PC-9 (cell line): ENCODE measurements around the gene RUBCN. TPM values are rescaled to one million over a fixed set of nuclear protein-coding genes. Genes with fewer than 3 reads are reported as not detected.
"Not testable (repeated sequence)": the region's sequence is repeated elsewhere in the genome, so short reads cannot be mapped to it uniquely, and the experiment has no call there.

Source experiments
- BruUV-seq: library from RNA; stranded (reverse); fragments of 400-500 nt; replicated peaks from 2 replicates; lab custom pipeline; 2021; lab: Mats Ljungman, UMichigan
- CTCF ChIA-PET: fragments of 300-600 bp; sonication (Branson Sonifier 250); formaldehyde crosslinking; loops from one replicate; lab custom pipeline; 2022; ENCODE audit warnings: antibody characterized with exemption; lab: Charles Lee
- POLR2A ChIA-PET: fragments of 300-600 bp; sonication (Branson Sonifier 250); formaldehyde crosslinking; loops from one replicate; lab custom pipeline; 2022; ENCODE audit warnings: antibody characterized with exemption; ENCODE audit not compliant: unreplicated experiment; lab: Charles Lee
- DNase-seq, 2 experiments: peaks; one replicate each; pipeline versions ENCODE4 v3.0.0 to v3.0.0-alpha.2; 2015 to 2022; ENCODE audit warnings: mixed read lengths in 1 of 2
- H2AFZ ChIP-seq: fragments of 200-600 bp; sonication (generic); 2 replicates; pipeline ENCODE4 v1.8.1; 2017; ENCODE audit warnings: antibody characterized with exemption
- H3F3A ChIP-seq: fragments of 200-600 bp; sonication (generic); 2 replicates; pipeline ENCODE4 v1.8.1; 2017; ENCODE audit warnings: antibody characterized with exemption, mild to moderate bottlenecking, low read depth; ENCODE audit not compliant: insufficient read depth
- H3K27ac ChIP-seq: fragments of 200-600 bp; sonication (generic); 2 replicates; pipeline ENCODE4 v1.6.1; 2016; ENCODE audit warnings: mixed run types
- H3K27me3 ChIP-seq: fragments of 200-600 bp; sonication (generic); 2 replicates; pipeline ENCODE4 v1.6.1; 2016; ENCODE audit warnings: low read depth, mixed run types; ENCODE audit not compliant: insufficient read depth
- H3K36me3 ChIP-seq: fragments of 200-600 bp; sonication (generic); 2 replicates; pipeline ENCODE4 v1.6.1; 2016; ENCODE audit warnings: low read depth, mixed run types
- H3K4me1 ChIP-seq: fragments of 200-600 bp; sonication (generic); replicated peaks from 2 replicates; pipeline ENCODE4 v1.6.1; 2016; ENCODE audit warnings: mixed run types; ENCODE audit not compliant: insufficient read depth
- H3K4me2 ChIP-seq: fragments of 200-600 bp; sonication (generic); 2 replicates; pipeline ENCODE4 v1.6.1; 2017; ENCODE audit warnings: mixed run types
- H3K4me3 ChIP-seq: fragments of 200-600 bp; sonication (generic); 2 replicates; pipeline ENCODE4 v1.6.1; 2016; ENCODE audit warnings: mixed run types
- H3K79me2 ChIP-seq: fragments of 200-600 bp; sonication (generic); 2 replicates; pipeline ENCODE4 v1.6.1; 2017; ENCODE audit warnings: low read depth, mixed run types
- H3K9me2 ChIP-seq: fragments of 200-600 bp; sonication (generic); 2 replicates; pipeline ENCODE4 v1.8.1; 2017; ENCODE audit warnings: mild to moderate bottlenecking; ENCODE audit not compliant: insufficient read depth
- H3K9me3 ChIP-seq: fragments of 200-600 bp; sonication (generic); 2 replicates; pipeline ENCODE4 v1.8.1; 2016; ENCODE audit warnings: low read depth; ENCODE audit not compliant: insufficient read depth
- H4K20me1 ChIP-seq: fragments of 200-600 bp; sonication (generic); 2 replicates; pipeline ENCODE4 v1.8.1; 2017; ENCODE audit not compliant: insufficient read depth
- EZH2 ChIP-seq: fragments of 200-600 bp; sonication (generic); IDR thresholded peaks from 2 replicates; pipeline ENCODE4 v1.8.0; 2017; ENCODE audit warnings: antibody characterized with exemption, low read depth
- intact Hi-C: fragments of 100-400 bp; cut with micrococcal nuclease; formaldehyde crosslinking; loops from one replicate; pipeline ENCODE4 v1.10.0; 2022; ENCODE audit not compliant: unreplicated experiment
- total RNA-seq: library from RNA; stranded (reverse); gene quantifications from 2 replicates; pipeline ENCODE4 v1.2.3, GENCODE V29; 2021
- TF ChIP-seq, protein P1 (sequence below): fragments of 200-600 bp; sonication (generic); conservative IDR thresholded peaks from 2 replicates; pipeline ENCODE4 v1.6.1; 2017; ENCODE audit warnings: mixed run types, antibody characterized with exemption, mild to moderate bottlenecking, moderate library complexity

RUBCN gene
- total RNA-seq, 1 experiment from 2014 or later, result 34.2 TPM

- peak overlapping the region; percentile 84 for H2AFZ ChIP-seq
- H3K4me2 ChIP-seq, result peak overlapping the region; percentile 97
- no peak for TF ChIP-seq EZH2
- TF ChIP-seq, protein P1, sequence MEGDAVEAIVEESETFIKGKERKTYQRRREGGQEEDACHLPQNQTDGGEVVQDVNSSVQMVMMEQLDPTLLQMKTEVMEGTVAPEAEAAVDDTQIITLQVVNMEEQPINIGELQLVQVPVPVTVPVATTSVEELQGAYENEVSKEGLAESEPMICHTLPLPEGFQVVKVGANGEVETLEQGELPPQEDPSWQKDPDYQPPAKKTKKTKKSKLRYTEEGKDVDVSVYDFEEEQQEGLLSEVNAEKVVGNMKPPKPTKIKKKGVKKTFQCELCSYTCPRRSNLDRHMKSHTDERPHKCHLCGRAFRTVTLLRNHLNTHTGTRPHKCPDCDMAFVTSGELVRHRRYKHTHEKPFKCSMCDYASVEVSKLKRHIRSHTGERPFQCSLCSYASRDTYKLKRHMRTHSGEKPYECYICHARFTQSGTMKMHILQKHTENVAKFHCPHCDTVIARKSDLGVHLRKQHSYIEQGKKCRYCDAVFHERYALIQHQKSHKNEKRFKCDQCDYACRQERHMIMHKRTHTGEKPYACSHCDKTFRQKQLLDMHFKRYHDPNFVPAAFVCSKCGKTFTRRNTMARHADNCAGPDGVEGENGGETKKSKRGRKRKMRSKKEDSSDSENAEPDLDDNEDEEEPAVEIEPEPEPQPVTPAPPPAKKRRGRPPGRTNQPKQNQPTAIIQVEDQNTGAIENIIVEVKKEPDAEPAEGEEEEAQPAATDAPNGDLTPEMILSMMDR, result no peak
- no peaks in the 10 kb centered on the region for H4K20me1 ChIP-seq
- H3K4me1 ChIP-seq, result peaks cover 22% of the 10 kb centered on the region
- H3K27me3 ChIP-seq, result no peaks in the 10 kb centered on the region
- no peaks in the 10 kb centered on the region for H3K36me3 ChIP-seq
- DNase-seq, result peak in 1 of 2 experiments; percentile 36
- ChIA-PET CTCF (no interaction called here), POLR2A (interaction anchor here (0.5 to 0.7 kb wide), 5 partner anchors 17 to 484 kb away, joined by 3 to 9 read pairs (median 3); no protein-coding TSS in a partner anchor)
- no TSS peak for BruUV-seq
- intact Hi-C loops, result loop anchor here (1.0 kb wide), 1 partner anchor 24 kb away; no protein-coding TSS in a partner anchor
- H3K27ac ChIP-seq, result peak overlapping the region; percentile 60
- no peaks in the 10 kb centered on the region for H3K9me2 ChIP-seq
- peak overlapping the region; percentile 73 for H3K4me3 ChIP-seq
- H3K79me2 ChIP-seq, result peaks cover 20% of the 10 kb centered on the region
- H3K9me3 ChIP-seq, result no peaks in the 10 kb centered on the region
- H3F3A ChIP-seq, result peaks cover 13% of the 10 kb centered on the region
Measured at GRCh38 chr3:197736010-197736490, 654 bp downstream of the RUBCN start.

DNA sequence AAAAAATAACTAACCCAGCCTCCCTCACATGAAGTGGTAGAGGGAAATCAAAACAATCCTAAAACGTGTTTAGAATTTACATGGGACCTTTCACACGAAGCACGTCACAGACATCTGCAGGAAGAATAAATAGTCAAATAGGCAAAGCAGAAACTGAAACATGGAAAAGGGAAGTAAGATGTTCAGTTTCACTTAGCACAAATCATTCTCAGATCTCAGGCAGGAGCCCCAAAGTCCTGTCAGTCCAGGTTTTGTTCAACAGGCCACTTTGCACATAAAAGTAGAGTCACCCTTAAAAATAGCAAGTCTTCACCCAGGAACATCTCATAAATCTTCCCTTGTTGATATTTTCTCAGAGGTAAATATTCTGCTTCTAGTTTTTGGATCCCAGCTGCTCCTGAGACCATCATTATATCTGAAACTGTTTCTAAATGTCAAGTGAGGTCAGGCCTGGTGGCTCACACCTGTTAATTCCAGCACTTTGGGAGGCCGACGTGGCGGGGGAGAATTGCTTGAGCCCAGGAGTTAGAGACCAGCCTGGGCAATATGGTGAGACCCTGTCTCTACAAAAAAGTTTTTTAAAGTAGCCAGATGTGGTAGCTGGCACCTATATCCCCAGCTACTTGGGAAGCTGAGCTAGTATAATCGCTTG lies 1.9 kb downstream of the RUBCN start:
- POLR2A ChIA-PET, result interaction anchor here (0.5 kb wide), 1 partner anchor 19 kb away, joined by 3 read pairs; no protein-coding TSS in a partner anchor
- Histone ChIP-seq H3K4me2 (peak overlapping the region; percentile 97), H3K9me3 (no peaks in the 10 kb centered on the region), H3K27ac (no peak overlapping the region), H3K4me3 (no peak overlapping the region), H3F3A (peaks cover 19% of the 10 kb centered on the region), H3K27me3 (no peaks in the 10 kb centered on the region), H2AFZ (no peak overlapping the region), H3K9me2 (no peaks in the 10 kb centered on the region), H4K20me1 (no peaks in the 10 kb centered on the region), H3K79me2 (peaks cover 27% of the 10 kb centered on the region), H3K36me3 (no peaks in the 10 kb centered on the region), H3K4me1 (peaks cover 28% of the 10 kb centered on the region)
- CTCF ChIA-PET, result interaction anchor here (0.6 kb wide), 1 partner anchor 1207 kb away, joined by 3 read pairs; no protein-coding TSS in a partner anchor
- intact Hi-C loops, result no loop called here
- DNase-seq, result no peak
- no peak for TF ChIP-seq EZH2
- TF ChIP-seq, protein P1, result no peak
- no TSS peak for BruUV-seq

DNA sequence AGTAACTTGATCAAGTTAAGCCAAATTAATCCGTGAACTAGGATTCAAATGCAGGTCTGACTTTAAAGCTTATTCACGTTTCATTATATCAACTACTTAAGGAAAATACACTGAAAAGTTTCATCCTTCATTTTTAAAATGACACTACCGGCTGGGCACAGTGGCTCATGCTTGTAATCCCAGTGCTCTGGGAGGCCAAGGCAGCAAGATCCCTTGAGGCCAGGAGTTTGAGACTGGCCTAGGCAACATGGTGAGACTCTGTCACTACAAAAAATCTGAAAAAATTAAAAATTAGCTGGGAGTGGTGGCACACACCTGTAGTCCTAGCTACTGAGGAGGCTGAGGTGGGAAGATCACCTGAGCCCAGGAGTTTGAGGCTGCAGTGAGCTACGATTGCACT lies 3.7 kb downstream of the RUBCN start:
- Histone ChIP-seq H3K4me3 (no peak overlapping the region), H3K36me3 (no peaks in the 10 kb centered on the region), H3K4me1 (peaks cover 27% of the 10 kb centered on the region), H3F3A (peaks cover 18% of the 10 kb centered on the region), H3K27me3 (no peaks in the 10 kb centered on the region), H4K20me1 (no peaks in the 10 kb centered on the region), H3K9me2 (no peaks in the 10 kb centered on the region), H3K9me3 (no peaks in the 10 kb centered on the region), H3K79me2 (peaks cover 37% of the 10 kb centered on the region), H3K27ac (no peak overlapping the region), H2AFZ (no peak overlapping the region), H3K4me2 (no peak overlapping the region)
- intact Hi-C loops, result no loop called here
- no peak for DNase-seq
- ChIA-PET CTCF (interaction anchor here (0.6 kb wide), 1 partner anchor 24 kb away, joined by 3 read pairs; no protein-coding TSS in a partner anchor), POLR2A (no interaction called here)
- no TSS peak for BruUV-seq
- TF ChIP-seq, protein P1, result no peak
- no peak for TF ChIP-seq EZH2

DNA sequence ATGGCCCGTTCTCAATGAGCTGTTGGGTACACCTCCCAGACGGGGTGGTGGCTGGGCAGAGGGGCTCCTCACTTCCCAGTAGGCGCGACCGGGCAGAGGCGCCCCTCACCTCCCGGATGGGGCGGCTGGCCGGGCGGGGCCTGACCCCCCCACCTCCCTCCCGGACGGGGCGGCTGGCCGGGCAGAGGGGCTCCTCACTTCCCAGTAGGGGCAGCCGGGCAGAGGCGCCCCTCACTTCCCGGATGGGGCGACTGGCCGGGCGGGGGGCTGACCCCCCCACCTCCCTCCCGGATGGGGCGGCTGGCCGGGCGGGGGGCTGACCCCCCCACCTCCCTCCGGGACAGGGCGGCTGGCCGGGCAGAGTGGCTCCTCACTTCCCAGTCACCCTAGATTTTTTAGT lies 5.2 kb downstream of the RUBCN start:
- H3K27me3 ChIP-seq, DNase-seq, H4K20me1 ChIP-seq, H3K27ac ChIP-seq, H3K4me3 ChIP-seq, H3K9me2 ChIP-seq, H2AFZ ChIP-seq, BruUV-seq, H3K36me3 ChIP-seq, H3K9me3 ChIP-seq, CTCF ChIA-PET, intact Hi-C loops, POLR2A ChIA-PET, H3K4me2 ChIP-seq, H3F3A ChIP-seq: not testable (repeated sequence)
- Histone ChIP-seq H3K79me2 (peaks cover 39% of the 10 kb centered on the region), H3K4me1 (peaks cover 20% of the 10 kb centered on the region)

DNA sequence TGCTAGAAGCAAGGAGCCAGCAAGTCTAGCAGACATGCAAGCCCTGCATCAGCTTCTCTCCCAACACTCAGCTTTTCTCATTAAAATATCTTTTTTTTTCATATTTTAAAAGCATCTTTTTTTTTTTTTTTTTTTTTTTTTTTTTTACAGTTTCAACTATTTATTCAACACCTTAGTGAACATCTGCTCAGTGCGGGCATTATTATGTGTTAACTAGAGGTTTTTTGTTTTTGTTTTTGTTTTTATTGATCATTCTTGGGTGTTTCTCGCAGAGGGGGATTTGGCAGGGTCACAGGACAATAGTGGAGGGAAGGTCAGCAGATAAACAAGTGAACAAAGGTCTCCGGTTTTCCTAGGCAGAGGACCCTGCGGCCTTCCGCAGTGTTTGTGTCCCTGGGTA lies 5.9 kb downstream of the RUBCN start:
- H3F3A ChIP-seq, H4K20me1 ChIP-seq, POLR2A ChIA-PET, H3K4me2 ChIP-seq, DNase-seq, H2AFZ ChIP-seq, H3K27ac ChIP-seq, H3K9me2 ChIP-seq, intact Hi-C loops, H3K9me3 ChIP-seq, CTCF ChIA-PET, H3K27me3 ChIP-seq, H3K4me3 ChIP-seq, BruUV-seq, H3K36me3 ChIP-seq: not testable (repeated sequence)
- peaks cover 21% of the 10 kb centered on the region for H3K4me1 ChIP-seq
- peaks cover 35% of the 10 kb centered on the region for H3K79me2 ChIP-seq
